Fibroblast of the aortic adventitia (primary cell): Measurements from ENCODE around the gene LARP4B. TPM values are rescaled to one million over a fixed set of nuclear protein-coding genes. Genes with fewer than 3 reads are reported as not detected.

ENCODE experiments used
- DNase-seq: peaks from one replicate; pipeline ENCODE4 v3.0.0-alpha.2; 2010; ENCODE audit warnings: low read depth
- H3K4me3 ChIP-seq: 2 replicates; pipeline ENCODE4 v1.5.1; 2011; ENCODE audit warnings: low read depth, mild to moderate bottlenecking, control low read depth, low read length, moderate library complexity
- CTCF ChIP-seq: IDR thresholded peaks from 2 replicates; pipeline ENCODE4 v1.5.1; 2011; ENCODE audit warnings: mild to moderate bottlenecking, low read length, control low read depth, inconsistent platforms; ENCODE audit not compliant: insufficient read depth
- total RNA-seq: library from RNA; depleted of rRNA; stranded (reverse); fragments of >200 nt; gene quantifications from 2 replicates; pipeline ENCODE4 v1.2.3, GENCODE V29; 2012; ENCODE audit warnings: low replicate concordance

Gene LARP4B
- total RNA-seq, 1 donor, result 38.7 TPM

- no peak for TF ChIP-seq CTCF
- no peak for DNase-seq
- H3K4me3 ChIP-seq, result no peak overlapping the region
Observed at GRCh38 chr10:842795-843194, 88.7 kb downstream of the LARP4B start.

- no peak for TF ChIP-seq CTCF
- H3K4me3 ChIP-seq, result no peak overlapping the region
- no peak for DNase-seq
Observed at GRCh38 chr10:841535-841934, 90.0 kb downstream of the LARP4B start.

GRCh38 chr10:839550-840205, 91.8 kb downstream of the LARP4B start:
- TF ChIP-seq CTCF, result no peak
- H3K4me3 ChIP-seq, result no peak overlapping the region
- DNase-seq, result no peak

- no peak for DNase-seq
- TF ChIP-seq CTCF, result no peak
- H3K4me3 ChIP-seq, result no peak overlapping the region
Observed at GRCh38 chr10:836782-837181, 94.7 kb downstream of the LARP4B start.

GRCh38 chr10:834493-834892, 97.0 kb downstream of the LARP4B start:
- no peak overlapping the region for H3K4me3 ChIP-seq
- no peak for TF ChIP-seq CTCF

GRCh38 chr10:829241-829640, 102.3 kb downstream of the LARP4B start:
- H3K4me3 ChIP-seq, result no peak overlapping the region
- no peak for TF ChIP-seq CTCF
- no peak for DNase-seq

More at GRCh38 chr10:834493-834892, 97.0 kb downstream of the LARP4B start:
- no peak for DNase-seq

GRCh38 chr10:828191-828590, 103.3 kb downstream of the LARP4B start:
- no peak overlapping the region for H3K4me3 ChIP-seq
- TF ChIP-seq CTCF, result no peak
- DNase-seq, result no peak
